ELF-1 (cell line): ENCODE results near the gene CLN6.
"Not testable (repeated sequence)": the region's sequence is repeated elsewhere in the genome, so short reads cannot be mapped to it uniquely, and the experiment has no call there.

Experiments
- DNase-seq: peaks from one replicate; pipeline ENCODE4 v3.0.0-alpha.2; 2016; ENCODE audit warnings: low read depth, low spot score

Gene CLN6

DNA sequence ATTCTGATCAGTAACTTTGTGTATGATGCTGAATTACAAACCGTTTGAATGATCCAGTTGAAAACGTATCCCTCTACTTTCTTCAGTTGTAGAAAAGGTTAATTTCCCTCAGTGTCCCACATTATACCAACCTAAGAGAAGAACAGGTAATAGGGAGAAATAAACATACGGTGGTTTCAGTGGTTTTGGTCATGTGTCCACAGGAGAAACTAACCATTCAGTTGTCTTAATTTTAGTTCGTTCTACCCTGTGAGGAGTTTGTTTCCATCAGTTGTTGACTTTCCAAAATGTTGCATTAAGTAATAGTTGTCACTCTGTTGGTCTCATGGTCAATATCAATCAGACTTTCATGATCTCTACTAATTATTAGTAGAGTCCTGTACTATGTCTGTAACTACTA is 39.5 kb downstream of the CLN6 start:
- no peak for DNase-seq

DNA sequence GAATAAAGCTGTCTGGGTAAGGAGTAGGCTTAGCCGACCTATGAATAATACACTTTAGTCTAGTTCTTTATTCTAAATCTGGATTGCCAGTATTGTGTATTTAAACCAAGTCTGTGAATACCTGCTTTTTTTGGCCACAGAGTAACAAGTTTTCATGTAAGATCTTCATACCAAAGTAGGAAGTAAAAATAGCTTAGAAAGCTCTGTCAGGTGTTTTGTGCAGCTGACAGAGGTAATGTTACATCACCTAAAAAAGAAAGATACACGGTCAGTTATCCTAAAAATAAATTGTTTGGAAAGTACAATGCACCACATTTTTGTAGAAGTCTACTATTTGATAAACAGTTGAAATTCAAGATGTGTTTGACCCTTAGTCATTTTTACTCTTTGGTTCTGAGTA is 40.9 kb downstream of the CLN6 start:
- DNase-seq: no peak

DNA sequence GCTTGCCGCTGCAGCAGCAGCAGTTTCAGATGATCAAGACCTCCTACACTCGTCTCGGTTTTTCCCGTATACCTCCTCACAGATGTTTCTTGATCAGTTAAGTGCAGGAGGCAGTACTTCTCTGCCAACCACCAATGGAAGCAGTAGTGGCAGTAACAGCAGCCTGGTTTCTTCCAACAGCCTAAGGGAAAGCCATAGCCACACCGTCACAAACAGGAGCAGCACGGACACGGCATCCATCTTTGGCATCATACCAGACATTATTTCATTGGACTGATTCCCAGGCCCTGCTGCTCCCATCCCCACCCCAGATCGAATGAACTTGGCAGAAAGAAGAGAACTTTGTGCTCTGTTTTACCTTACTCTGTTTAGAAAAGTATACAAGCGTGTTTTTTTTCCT is 42.0 kb downstream of the CLN6 start:
- no peak for DNase-seq

DNA sequence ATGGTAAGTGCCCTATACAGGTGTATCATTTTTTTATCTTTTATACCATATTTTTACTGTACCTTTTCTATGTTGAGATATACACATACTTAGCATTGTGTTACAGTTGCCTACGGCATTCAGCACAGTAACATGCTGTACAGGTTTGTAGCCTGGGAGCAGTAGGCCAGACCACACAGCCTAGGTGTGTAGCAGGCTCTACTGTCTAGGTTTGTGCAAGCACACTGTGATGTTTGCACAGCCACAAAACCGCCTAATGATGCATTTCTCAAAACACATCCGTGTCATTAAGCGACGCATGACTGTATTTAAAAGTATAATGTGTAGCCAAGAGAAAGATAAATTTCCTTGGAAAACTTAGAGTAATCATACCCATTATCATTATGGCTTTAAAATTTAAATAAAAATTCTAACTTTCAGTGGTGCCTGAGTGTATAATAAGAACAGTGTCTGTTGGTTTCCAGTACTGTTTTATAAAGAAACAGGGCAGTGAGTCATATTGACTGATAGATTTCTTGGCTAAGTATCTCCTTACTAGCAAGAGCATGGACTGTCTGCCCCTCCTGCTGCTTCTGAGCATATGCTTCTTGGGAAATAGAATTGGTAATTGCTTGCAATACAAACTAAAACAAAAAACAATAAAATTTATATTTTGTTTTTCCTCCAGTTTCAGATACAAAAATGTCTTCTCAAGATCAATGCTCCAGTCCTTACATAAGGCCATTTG is 42.7 kb downstream of the CLN6 start:
- DNase-seq: no peak

DNA sequence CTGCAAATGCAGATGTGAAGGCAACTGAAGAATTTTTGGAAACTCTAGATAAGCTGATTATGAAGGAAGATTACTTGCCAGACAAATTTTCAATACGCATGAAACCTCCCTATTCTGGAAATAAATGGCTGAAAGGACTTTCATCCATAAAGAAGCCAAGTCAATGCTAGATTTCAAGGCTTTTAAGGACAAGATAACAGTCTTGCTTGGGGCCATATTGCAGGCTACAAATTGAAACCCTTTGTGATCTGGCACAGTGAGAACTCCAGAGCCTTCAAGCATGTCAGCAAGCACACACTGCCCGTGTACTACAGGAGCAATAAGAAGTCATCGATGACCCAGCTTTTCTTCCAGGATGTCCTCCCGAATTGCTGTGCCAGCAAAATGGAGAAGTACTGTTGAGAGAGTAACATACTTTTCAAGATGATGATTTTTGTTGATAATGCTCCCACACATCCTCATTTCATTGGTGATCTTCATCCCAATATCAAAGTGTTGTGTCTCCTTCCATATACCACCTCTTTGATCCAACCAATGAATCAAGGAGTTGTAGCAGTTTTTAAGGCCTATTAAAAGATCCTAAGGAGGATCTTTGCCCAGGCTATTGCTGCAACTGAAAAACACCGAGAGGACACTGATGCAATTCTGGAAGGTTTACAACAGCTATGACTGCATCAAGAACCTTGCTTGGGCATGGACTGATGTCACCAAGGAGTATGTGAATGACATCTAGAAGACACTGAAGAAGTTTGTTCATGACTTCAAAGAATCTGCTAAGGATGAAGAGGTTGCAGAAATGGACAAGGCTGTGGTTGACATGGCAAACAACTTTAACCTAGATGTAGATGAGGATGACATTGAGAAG is 44.7 kb downstream of the CLN6 start:
- DNase-seq: no peak

DNA sequence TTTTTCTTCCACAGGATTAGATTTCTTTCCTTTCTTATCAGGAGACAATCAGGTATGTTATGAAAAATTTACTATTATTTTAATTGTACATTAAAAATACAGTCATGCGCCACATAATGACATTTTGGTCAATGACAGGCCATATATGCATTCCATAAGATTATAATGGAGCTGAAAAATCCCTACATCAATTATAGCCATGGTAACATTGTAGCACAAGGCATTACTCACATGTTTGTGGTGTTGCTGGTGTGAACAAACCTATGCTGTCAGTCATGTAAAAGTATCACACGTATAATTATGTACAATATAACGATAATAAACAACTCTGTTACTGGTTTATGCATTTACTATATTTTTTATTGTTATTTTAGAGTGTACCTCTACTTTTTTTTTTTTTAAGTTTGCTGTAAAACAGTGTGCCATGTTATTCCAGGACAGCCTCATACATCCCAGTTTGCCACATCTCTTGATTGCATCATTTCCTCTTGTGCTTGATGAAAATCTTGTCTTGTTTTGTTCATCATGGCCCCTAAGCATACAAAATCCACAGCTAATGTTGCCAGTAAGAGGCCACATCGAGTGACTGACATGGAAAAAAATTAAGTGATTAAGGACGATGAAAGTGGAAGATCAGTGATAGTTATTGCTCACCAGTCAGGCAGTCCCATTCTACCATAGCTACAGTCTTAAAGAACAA is 45.8 kb downstream of the CLN6 start:
- no peak for DNase-seq

DNA sequence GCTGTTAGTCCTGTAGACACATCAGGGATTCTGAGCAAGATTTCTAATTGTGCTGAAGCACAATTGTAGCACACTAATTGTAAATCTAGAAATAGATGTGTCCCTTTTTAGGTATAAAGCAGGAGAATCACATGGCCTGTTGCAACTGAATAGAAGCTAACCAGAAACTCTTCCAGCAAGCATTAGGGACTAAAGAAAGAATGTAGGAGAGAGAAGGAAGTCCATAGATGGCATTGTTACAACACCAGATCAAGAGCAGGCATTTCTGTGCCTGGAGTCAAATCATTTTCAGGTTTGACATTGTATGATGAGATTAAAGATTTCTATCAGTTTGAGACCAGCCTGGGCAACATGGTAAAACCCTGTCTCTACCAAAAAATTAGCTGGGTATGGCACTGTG is 51.8 kb downstream of the CLN6 start:
- DNase-seq: no peak

DNA sequence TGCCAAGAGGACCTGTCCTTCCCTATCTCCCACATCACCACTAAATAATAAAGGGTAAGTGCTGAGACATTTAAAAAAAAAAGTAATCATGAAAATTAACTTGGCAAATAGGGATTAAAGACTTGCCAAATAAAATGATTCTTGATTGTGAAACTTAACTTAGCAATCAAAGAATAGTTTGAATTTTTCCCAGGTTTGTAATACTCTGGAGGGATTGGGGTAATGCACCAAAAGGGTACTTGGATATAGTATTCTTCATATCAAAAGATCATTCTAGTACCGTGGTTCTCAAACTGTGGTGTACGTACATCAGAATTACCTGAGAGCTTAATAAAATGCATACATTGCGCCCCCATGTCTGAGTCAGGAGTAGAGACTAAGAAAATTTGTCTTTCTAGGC is 52.9 kb downstream of the CLN6 start:
- DNase-seq: no peak

DNA sequence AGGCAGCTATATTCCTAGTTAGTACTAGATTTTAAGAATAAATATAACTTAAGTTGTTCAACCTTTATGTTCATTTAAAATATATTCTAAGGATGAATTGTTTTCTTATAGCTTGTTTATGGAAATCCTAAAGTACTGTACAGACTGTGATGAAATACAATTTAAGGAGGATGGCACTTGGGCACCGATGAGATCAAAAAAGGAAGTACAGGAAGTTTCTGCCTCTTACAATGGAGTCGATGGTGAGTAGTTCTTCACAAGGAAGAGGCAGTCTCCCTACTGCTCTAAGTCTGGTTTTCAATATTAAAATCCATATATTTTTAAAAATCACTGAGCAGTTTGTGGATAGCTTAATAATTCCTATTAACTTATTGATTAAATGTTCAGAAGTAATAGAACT is 54.0 kb downstream of the CLN6 start:
- DNase-seq: no peak

DNA sequence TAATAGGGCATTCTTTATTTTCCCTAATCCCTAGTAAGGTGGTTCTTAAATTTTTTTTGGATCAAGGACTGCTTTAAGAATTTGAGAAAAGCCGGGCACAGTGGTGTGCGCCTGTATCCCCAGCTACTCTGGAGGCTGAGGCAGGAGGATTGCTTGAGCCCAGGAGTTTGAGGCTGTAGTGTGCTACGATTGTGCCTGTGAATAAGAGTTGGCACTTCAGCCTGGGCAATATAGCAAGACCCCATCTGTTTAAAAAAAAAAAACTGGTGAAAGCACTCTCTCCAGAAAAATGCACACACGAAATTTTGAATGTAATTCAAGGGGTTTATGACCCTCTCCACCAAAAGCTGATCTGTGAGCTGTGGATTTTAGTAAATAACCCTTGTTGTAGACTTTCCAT is 56.4 kb downstream of the CLN6 start:
- no peak for DNase-seq

DNA sequence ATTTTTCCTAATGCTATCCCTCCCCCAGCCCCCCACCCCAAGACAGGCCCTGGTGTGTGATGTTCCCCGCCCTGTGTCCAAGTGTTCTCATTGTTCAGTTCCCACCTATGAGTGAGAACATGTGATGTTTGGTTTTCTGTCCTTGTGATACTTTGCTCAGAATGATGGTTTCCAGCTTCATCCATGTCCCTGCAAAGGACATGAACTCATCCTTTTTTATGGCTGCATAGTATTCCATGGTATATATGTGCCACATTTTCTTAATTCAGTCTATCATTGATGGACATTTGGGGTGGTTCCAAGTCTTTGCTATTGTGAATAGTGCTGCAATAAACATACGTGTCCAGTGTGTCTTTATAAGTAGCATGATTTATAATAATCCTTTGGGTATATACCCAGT is 57.5 kb downstream of the CLN6 start:
- not testable (repeated sequence) for DNase-seq

DNA sequence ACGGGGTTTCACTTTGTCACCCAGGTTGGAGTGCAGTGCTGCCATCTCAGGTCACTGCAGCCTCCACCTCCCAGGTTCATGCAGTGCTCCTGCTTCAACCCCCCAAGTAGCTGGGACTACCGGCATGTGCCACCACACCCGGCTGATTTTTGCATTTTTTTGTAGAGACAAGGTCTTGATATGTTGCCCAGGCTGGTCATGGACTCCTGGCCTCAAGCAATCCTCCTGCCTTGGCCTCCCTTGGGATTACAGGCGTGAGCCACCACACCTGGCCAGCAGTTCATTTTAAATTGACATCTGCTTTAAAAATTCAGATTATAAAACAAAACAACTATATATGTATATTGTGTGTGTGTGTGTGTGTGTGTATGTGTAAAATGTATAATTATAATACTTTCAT is 62.7 kb downstream of the CLN6 start:
- no peak for DNase-seq

DNA sequence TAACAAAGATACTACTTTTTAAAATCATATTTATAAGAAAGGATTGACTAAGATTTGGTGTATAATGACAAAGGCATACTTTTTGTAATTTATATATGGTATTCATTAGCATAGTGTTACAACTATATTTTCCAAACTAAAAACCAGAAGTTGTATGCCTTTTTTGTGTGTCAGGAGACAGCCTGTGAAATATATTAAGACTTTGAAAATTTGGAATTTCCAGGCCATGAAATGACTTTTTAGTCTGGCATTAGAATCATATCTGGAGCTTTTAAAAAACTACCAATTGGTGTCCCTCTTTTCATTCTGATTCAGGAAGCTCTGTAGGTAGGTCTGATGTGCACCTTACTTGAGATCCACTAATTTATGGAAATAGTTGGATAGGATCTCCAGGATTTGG is 66.3 kb downstream of the CLN6 start:
- DNase-seq: no peak

DNA sequence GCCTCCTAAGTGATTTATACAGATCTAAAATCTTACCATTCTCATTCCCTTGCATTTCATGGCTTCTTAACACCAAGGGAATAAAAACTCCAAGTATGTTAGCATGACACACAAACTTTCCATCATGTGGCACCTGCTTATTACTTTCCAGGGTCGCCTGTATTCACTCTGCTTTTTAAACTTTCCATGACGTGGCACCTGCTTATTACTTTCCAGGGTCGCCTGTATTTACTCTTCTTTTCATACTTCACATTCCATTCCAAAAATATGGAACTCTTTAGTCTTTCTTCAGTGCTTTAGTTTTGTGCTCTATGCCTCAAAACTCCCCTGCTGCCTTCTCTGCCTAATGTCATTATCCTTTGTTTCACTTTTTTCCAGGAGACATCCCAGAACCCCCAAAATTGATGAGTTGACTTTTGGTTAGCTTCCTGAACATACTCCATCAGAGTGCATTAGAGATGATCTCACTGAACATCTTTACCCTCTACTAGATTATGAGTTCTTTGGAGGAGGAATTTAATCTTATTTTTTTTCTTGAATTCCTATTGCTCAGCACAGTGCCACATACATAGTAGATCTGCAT is 71.4 kb downstream of the CLN6 start:
- no peak for DNase-seq

DNA sequence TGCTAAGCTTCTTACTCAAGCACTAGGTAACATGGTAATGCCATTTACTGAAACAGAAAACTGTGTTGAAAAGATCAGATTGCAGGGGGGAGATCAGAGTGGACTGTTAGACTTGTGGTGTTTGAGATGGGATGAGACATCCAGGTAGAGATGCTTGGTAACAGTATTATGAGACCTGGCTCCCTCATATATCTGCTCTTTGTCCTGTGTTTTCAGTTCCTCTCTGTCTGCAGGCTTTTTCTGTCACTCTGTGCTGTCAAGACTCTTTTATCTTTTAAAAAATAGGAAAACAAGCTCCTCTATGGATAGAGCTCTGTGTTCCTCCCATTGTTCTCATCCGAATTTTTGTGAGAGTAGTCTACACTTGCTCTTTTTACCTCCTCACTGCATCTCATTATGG is 72.5 kb downstream of the CLN6 start:
- no peak for DNase-seq
